Calu3 (cell line): ENCODE data around the gene STIP1. TPM values are rescaled to one million over a fixed set of nuclear protein-coding genes. Genes with fewer than 3 reads are reported as not detected.
A peak's percentile ranks its signal among the peaks of the same experiment; 100 is the strongest.

Source experiments
- BruUV-seq: library from RNA; stranded (reverse); fragments of 400-500 nt; replicated peaks from 2 replicates; lab custom pipeline; 2021; lab: Mats Ljungman, UMichigan
- CTCF ChIA-PET: fragments of 300-600 bp; sonication (Branson Sonifier 250); formaldehyde crosslinking; loops from one replicate; lab custom pipeline; 2022; ENCODE audit warnings: antibody characterized with exemption; lab: Charles Lee
- DNase-seq: peaks from one replicate; pipeline ENCODE4 v3.0.0; 2022
- H3K27ac Mint-ChIP-seq: one replicate; pipeline ENCODE4 v1.8.0; 2022; ENCODE audit warnings: mixed read lengths; ENCODE audit not compliant: unreplicated experiment
- H3K27me3 Mint-ChIP-seq: one replicate; pipeline ENCODE4 v1.8.0; 2022; ENCODE audit warnings: mixed read lengths; ENCODE audit not compliant: unreplicated experiment
- H3K36me3 Mint-ChIP-seq: one replicate; pipeline ENCODE4 v1.8.0; 2022; ENCODE audit warnings: mild to moderate bottlenecking, moderate library complexity, mixed read lengths; ENCODE audit not compliant: insufficient read depth, unreplicated experiment
- H3K4me1 Mint-ChIP-seq: one replicate; pipeline ENCODE4 v1.8.0; 2022; ENCODE audit warnings: mild to moderate bottlenecking, low read depth, mixed read lengths; ENCODE audit not compliant: unreplicated experiment
- H3K4me3 Mint-ChIP-seq: one replicate; pipeline ENCODE4 v1.8.0; 2022; ENCODE audit warnings: mild to moderate bottlenecking, low read depth, moderate library complexity, mixed read lengths; ENCODE audit not compliant: unreplicated experiment
- H3K9me3 Mint-ChIP-seq: one replicate; pipeline ENCODE4 v1.8.0; 2022; ENCODE audit warnings: low read depth, mixed read lengths; ENCODE audit not compliant: unreplicated experiment
- CTCF ChIP-seq: fragments of 200-600 bp; IDR thresholded peaks from one replicate; pipeline ENCODE4 v1.8.0; 2022; ENCODE audit warnings: antibody characterized with exemption; ENCODE audit not compliant: unreplicated experiment
- intact Hi-C: fragments of 100-400 bp; cut with micrococcal nuclease; formaldehyde crosslinking; loops from one replicate; pipeline ENCODE4 v1.10.0; 2022; ENCODE audit not compliant: unreplicated experiment
- total RNA-seq: library from RNA; stranded (reverse); gene quantifications from 2 replicates; pipeline ENCODE4 v1.2.3, GENCODE V29; 2022

STIP1 gene
- total RNA-seq, 1 experiment from 2014 or later = 391 TPM

GRCh38 chr11:64148226-64148916, 37.6 kb upstream of the STIP1 start:
- H3K4me3 Mint-ChIP-seq = no peak overlapping the region
- BruUV-seq = no TSS peak
- peaks cover 7% of the 10 kb centered on the region for H3K4me1 Mint-ChIP-seq
- H3K27me3 Mint-ChIP-seq = no peaks in the 10 kb centered on the region
- no peaks in the 10 kb centered on the region for H3K9me3 Mint-ChIP-seq
- intact Hi-C loops = loop anchor here (10.0 kb wide), 1 partner anchor 104 kb away; no protein-coding TSS in a partner anchor
- peak; percentile 88 for TF ChIP-seq CTCF
- CTCF ChIA-PET = no interaction called here
- H3K27ac Mint-ChIP-seq = no peak overlapping the region
- peak; percentile 84 for DNase-seq
- H3K36me3 Mint-ChIP-seq = peaks cover 9% of the 10 kb centered on the region

DNA sequence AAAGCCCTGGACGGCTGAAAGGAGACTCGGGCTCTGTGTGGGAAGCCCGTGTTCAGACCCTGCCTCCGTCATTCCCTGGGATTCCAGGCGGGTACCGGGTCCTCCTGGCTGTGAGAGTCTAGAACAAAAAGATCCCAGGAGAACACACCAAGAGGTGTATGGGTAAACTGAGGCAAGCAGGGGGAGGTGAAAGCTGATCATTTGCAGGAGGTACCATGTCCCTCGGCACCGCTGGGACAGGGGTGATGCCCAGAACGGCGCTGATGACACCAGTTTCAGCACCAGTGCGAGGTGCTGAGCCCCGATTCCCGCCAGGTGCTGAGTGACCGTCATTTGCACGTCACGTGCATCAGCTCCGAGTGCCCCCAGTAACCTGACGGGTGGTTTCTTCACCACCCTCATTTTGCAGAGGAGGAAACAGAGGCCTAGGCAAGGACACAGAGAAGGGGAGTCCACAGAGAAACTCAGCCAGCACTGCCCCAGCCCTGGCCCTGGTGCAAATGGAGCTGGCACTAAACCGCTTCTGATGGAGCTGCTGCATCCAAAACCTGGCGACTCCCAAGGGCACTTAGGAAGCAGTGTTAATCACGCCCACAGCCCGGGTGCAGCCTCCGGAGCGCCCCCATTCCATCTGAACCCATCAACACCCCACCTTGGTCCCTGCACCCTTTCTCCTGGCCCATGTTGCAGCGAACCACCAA, 36.9 kb upstream of the STIP1 start:
- Mint-ChIP-seq H3K9me3 (no peaks in the 10 kb centered on the region), H3K4me3 (no peak overlapping the region), H3K27me3 (no peaks in the 10 kb centered on the region), H3K36me3 (peaks cover 9% of the 10 kb centered on the region), H3K27ac (no peak overlapping the region), H3K4me1 (peaks cover 9% of the 10 kb centered on the region)
- TF ChIP-seq CTCF = peak; percentile 25
- CTCF ChIA-PET = interaction anchor here (0.6 kb wide), 1 partner anchor 108 kb away, joined by 3 read pairs; no protein-coding TSS in a partner anchor
- no peak for DNase-seq
- BruUV-seq = no TSS peak
- intact Hi-C loops = loop anchor here (10.0 kb wide), 1 partner anchor 104 kb away; no protein-coding TSS in a partner anchor

DNA sequence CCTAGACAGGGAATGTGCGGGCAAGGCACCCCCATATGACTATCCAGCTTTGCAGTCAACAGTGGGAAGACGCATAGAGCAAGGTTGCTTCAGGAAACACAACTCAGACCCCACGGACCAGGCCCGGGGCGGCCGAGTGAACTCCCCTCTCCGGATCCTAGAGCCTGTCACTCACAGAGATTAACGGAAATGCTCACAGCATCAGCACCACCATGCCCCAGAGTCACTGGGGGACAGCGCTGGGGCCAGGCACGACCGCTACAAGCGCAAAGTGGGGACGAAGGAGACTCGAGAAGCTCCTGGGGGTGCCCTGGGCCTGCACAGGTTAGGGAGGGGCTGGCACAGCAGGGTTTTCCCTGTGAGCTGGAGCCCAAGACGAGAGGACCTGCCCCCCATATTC, 35.9 kb upstream of the STIP1 start:
- H3K27me3 Mint-ChIP-seq = no peaks in the 10 kb centered on the region
- TF ChIP-seq CTCF = no peak
- H3K27ac Mint-ChIP-seq = no peak overlapping the region
- CTCF ChIA-PET = interaction anchor here (0.5 kb wide), 2 partner anchors 88 to 132 kb away, joined by 3 to 4 read pairs; no protein-coding TSS in a partner anchor
- H3K4me1 Mint-ChIP-seq = peaks cover 9% of the 10 kb centered on the region
- intact Hi-C loops = no loop called here
- peaks cover 9% of the 10 kb centered on the region for H3K36me3 Mint-ChIP-seq
- H3K9me3 Mint-ChIP-seq = no peaks in the 10 kb centered on the region
- no peak for DNase-seq
- no peak overlapping the region for H3K4me3 Mint-ChIP-seq
- no TSS peak for BruUV-seq

DNA sequence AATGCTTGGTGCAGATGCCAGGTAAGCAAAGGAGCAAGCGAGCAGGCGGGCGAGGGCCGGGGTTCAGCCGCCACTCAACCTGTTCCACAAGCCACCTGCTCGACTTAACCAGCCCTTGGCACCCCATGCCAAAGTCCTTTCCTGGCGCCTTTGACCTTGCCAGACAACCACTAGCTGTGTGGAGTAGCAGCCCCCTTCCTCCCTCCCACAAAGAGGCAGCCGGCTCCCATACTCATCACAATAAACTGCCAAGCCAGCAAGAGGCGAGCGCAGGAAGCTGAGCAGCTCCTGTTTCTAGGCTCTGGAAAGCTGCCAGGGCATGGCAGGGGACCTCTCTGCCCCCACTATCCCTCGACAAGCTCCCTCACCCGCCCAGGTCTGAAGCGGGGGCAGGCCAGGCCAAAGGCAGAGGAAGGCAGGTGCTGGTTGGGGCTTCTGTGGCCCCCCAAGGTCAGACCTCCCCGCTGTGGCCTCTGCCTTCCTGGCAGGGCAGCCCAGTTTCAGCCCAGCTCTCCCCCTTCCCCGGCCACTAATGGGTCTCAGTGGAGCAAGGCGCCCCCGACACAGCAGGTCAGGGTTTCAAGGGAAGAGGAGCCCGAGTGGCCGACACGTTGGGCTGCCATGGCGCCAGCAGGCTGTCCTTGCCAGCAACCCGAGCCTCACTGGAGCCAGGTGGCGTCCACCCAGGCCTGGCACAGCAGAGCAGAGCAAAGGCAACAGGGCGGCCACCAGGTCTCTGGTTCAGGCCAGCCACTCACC, 35.3 kb upstream of the STIP1 start:
- Mint-ChIP-seq H3K4me3 (no peak overlapping the region), H3K4me1 (peaks cover 9% of the 10 kb centered on the region), H3K27me3 (no peaks in the 10 kb centered on the region), H3K36me3 (peaks cover 9% of the 10 kb centered on the region), H3K27ac (no peak overlapping the region), H3K9me3 (no peaks in the 10 kb centered on the region)
- intact Hi-C loops = no loop called here
- CTCF ChIA-PET = interaction anchor here (0.5 kb wide), 1 partner anchor 133 kb away, joined by 3 read pairs; no protein-coding TSS in a partner anchor
- BruUV-seq = no TSS peak
- TF ChIP-seq CTCF = no peak
- DNase-seq = no peak
